Measurements from ENCODE around the gene TMUB1. TPM values are rescaled to one million over a fixed set of nuclear protein-coding genes. Genes with fewer than 3 reads are reported as not detected.

The TMUB1 gene
- total RNA-seq, 1 donor from 2014 or later: 34.9 TPM

GRCh38 chr7:151070574-151070960, 12.7 kb downstream of the TMUB1 start:
- DNase-seq (ENCODE audit: low read depth): no peak

- DNase-seq (ENCODE audit: low read depth): no peak
Observed at GRCh38 chr7:151069841-151070573, 13.3 kb downstream of the TMUB1 start.

- DNase-seq (ENCODE audit: low read depth): no peak
Observed at GRCh38 chr7:151068069-151068773, 15.1 kb downstream of the TMUB1 start.

- DNase-seq (ENCODE audit: low read depth): no peak
Observed at GRCh38 chr7:151066273-151066974, 16.9 kb downstream of the TMUB1 start.

- DNase-seq (ENCODE audit: low read depth): no peak
Observed at GRCh38 chr7:151065516-151065915, 17.8 kb downstream of the TMUB1 start.

GRCh38 chr7:151064993-151065392, 18.3 kb downstream of the TMUB1 start:
- no peak for DNase-seq (ENCODE audit: low read depth)

GRCh38 chr7:151064454-151064853, 18.8 kb downstream of the TMUB1 start:
- DNase-seq (ENCODE audit: low read depth): no peak

- peak; percentile 54 for DNase-seq (ENCODE audit: low read depth)
Observed at GRCh38 chr7:151063212-151063561, 20.1 kb downstream of the TMUB1 start.

GRCh38 chr7:151062399-151063211, 20.7 kb downstream of the TMUB1 start:
- peak; percentile 91 for DNase-seq (ENCODE audit: low read depth)

GRCh38 chr7:151062111-151062398, 21.2 kb downstream of the TMUB1 start:
- DNase-seq (ENCODE audit: low read depth): no peak

GRCh38 chr7:151061213-151062110, 21.8 kb downstream of the TMUB1 start:
- DNase-seq (ENCODE audit: low read depth): no peak

GRCh38 chr7:151060416-151061212, 22.7 kb downstream of the TMUB1 start:
- DNase-seq (ENCODE audit: low read depth): peak; percentile 65

- DNase-seq (ENCODE audit: low read depth): no peak
Observed at GRCh38 chr7:151060113-151060415, 23.2 kb downstream of the TMUB1 start.

- no peak for DNase-seq (ENCODE audit: low read depth)
Observed at GRCh38 chr7:151059367-151060112, 23.8 kb downstream of the TMUB1 start, which contains the start of gene SLC4A2. TSS of gene SLC4A2 (plus strand) at chr7:151059589. CDS start at chr7:151061988, 2,399 bp downstream.

- DNase-seq (ENCODE audit: low read depth): peak; percentile 63
Observed at GRCh38 chr7:151058781-151059366, 24.4 kb downstream of the TMUB1 start.

- DNase-seq (ENCODE audit: low read depth): peak; percentile 98
Observed at GRCh38 chr7:151057989-151058780, 25.1 kb downstream of the TMUB1 start.

GRCh38 chr7:151057506-151057988, 25.7 kb downstream of the TMUB1 start, which contains the start of gene CDK5:
TSS of gene CDK5 (minus strand) at chr7:151057897. CDS start at chr7:151057848, 49 bp downstream.
- DNase-seq (ENCODE audit: low read depth): no peak

Measured in renal cortical epithelial cell (primary cell).